ENCODE measurements around the gene TREH.
A peak's percentile ranks its signal among the peaks of the same experiment; 100 is the strongest.

Gene TREH

GRCh38 chr11:118662401-118663271, 16.8 kb downstream of the TREH start:
- no peak for DNase-seq

- no peak for DNase-seq
Measured at GRCh38 chr11:118661425-118662301, 17.8 kb downstream of the TREH start.

- peak; percentile 21 for DNase-seq
Measured at GRCh38 chr11:118660681-118661424, 18.6 kb downstream of the TREH start.

GRCh38 chr11:118659953-118660680, 19.3 kb downstream of the TREH start:
- no peak for DNase-seq

- DNase-seq, result peak; percentile 88
Measured at GRCh38 chr11:118659314-118659952, 20.0 kb downstream of the TREH start.

- DNase-seq, result peak; percentile 3
Measured at GRCh38 chr11:118658429-118659313, 20.8 kb downstream of the TREH start.

GRCh38 chr11:118657709-118658428, 21.6 kb downstream of the TREH start:
- no peak for DNase-seq

- DNase-seq, result no peak
Measured at GRCh38 chr11:118657238-118657637, 22.2 kb downstream of the TREH start.

GRCh38 chr11:118656563-118657165, 22.8 kb downstream of the TREH start:
- DNase-seq, result no peak

GRCh38 chr11:118655486-118656190, 23.8 kb downstream of the TREH start:
- DNase-seq, result no peak

GRCh38 chr11:118653684-118654390, 25.6 kb downstream of the TREH start:
- DNase-seq, result no peak

- no peak for DNase-seq
Measured at GRCh38 chr11:118652681-118653181, 26.7 kb downstream of the TREH start.

GRCh38 chr11:118651820-118652219, 27.6 kb downstream of the TREH start:
- DNase-seq, result no peak

GRCh38 chr11:118650366-118650765, 29.1 kb downstream of the TREH start:
- DNase-seq, result no peak

- DNase-seq, result no peak
Measured at GRCh38 chr11:118649941-118650340, 29.5 kb downstream of the TREH start.

- DNase-seq, result no peak
Measured at GRCh38 chr11:118648291-118648690, 31.2 kb downstream of the TREH start.

GRCh38 chr11:118646393-118646792, 33.1 kb downstream of the TREH start:
- no peak for DNase-seq

- DNase-seq, result no peak
Measured at GRCh38 chr11:118645066-118645715, 34.3 kb downstream of the TREH start.

Data from NCI-H345 (cell line).